C4-2B (cell line): Measurements from ENCODE around the gene OXNAD1.

Experiments used
- H3K27ac ChIP-seq: fragments of 450-650 bp; 2 replicates; pipeline ENCODE4 v1.5.1; 2017
- ZFX ChIP-seq: fragments of 450-650 bp; IDR thresholded peaks from 2 replicates; pipeline ENCODE4 v1.6.1; 2017
- TF ChIP-seq, protein P1 (sequence below): fragments of 450-650 bp; conservative IDR thresholded peaks from 2 replicates; pipeline ENCODE4 v1.5.1; 2017; ENCODE audit warnings: mild to moderate bottlenecking

Gene OXNAD1

DNA sequence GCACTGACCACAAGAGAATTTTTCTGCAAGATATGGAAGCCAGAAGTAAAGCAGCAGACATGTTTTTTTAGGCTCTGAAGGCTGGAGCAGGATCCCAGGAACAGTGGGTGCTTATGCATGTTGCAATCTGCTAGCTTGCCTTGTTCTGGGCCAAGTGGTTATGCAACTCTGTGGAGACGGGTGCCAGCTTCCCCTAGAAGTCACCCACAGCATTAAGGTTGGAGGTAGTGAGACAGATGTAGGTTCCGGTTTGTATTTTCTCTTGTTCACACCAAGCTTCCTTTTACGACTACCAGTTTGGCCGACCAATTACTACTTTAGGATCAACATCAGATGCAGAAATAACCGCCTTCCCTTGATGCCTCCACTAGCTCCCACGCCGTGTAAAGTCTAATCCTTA is 11.4 kb upstream of the OXNAD1 start:
- TF ChIP-seq, protein P1, sequence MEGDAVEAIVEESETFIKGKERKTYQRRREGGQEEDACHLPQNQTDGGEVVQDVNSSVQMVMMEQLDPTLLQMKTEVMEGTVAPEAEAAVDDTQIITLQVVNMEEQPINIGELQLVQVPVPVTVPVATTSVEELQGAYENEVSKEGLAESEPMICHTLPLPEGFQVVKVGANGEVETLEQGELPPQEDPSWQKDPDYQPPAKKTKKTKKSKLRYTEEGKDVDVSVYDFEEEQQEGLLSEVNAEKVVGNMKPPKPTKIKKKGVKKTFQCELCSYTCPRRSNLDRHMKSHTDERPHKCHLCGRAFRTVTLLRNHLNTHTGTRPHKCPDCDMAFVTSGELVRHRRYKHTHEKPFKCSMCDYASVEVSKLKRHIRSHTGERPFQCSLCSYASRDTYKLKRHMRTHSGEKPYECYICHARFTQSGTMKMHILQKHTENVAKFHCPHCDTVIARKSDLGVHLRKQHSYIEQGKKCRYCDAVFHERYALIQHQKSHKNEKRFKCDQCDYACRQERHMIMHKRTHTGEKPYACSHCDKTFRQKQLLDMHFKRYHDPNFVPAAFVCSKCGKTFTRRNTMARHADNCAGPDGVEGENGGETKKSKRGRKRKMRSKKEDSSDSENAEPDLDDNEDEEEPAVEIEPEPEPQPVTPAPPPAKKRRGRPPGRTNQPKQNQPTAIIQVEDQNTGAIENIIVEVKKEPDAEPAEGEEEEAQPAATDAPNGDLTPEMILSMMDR, result no peak
- no peak for TF ChIP-seq ZFX

DNA sequence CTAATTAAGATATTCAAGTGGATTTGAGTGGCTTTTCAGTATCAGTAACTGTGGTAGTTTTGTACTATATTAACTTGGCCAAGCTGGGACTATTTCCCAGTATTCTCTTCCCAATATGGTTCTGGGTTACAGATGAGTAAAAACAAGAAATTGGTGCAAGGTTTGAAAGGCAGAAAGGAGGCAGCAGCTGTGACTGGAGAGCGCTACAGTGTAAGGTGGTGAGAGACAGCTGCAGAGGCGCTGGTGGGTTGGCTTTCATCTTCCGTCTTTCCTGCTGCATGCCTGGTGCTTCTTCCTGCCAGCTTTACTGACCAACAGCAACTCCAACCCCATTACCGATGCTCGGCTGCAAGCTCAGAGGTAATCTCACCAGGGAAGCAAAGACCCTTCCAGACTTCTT is 10.1 kb upstream of the OXNAD1 start:
- no peak overlapping the region for H3K27ac ChIP-seq
- TF ChIP-seq ZFX, result no peak
- TF ChIP-seq, protein P1, result no peak

More for the DNA sequence above, 11.4 kb upstream of the OXNAD1 start:
- H3K27ac ChIP-seq, result no peak overlapping the region

DNA sequence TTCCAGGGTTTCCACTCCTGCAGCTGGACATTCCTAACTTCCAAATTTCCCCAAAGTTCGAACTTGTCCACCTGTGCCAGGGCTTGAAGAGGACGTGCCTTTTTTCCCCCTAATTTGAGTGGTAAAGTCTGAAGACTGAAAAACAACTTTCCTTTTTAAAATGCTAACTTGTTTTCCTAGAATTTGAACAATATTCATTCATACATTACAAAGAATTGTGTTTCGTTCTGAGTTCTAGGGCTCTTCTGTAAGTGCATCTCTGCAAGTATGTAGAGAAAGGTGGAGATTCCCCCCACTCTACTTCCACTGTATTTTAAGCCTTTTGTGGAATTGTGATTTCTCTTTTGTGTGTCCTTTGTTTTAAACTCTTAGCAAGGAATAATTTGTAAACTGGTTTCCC is 9.7 kb upstream of the OXNAD1 start:
- TF ChIP-seq, protein P1, result no peak
- TF ChIP-seq ZFX, result no peak

DNA sequence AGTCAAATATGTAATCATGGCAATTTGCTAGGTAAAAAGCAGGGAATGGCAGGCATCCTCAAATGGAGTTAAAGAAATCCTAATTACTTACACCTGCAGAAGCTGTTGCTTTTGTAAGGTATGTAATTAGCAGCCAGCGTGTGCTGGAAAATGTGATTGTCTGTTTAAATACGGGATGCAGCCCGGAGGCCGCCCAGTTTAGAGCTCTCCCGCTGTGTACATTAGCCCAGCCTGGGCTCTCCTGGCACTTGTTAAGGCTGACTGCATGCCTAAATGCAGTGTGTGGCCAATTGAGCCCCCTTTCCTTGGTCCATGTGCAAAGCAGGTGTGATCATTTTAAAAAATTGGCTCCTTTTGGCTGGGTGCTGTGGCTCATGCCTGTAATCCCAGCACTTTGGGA is 9.3 kb upstream of the OXNAD1 start:
- no peak overlapping the region for H3K27ac ChIP-seq
- TF ChIP-seq, protein P1, result no peak
- no peak for TF ChIP-seq ZFX

More for the DNA sequence above, 9.7 kb upstream of the OXNAD1 start:
- no peak overlapping the region for H3K27ac ChIP-seq

DNA sequence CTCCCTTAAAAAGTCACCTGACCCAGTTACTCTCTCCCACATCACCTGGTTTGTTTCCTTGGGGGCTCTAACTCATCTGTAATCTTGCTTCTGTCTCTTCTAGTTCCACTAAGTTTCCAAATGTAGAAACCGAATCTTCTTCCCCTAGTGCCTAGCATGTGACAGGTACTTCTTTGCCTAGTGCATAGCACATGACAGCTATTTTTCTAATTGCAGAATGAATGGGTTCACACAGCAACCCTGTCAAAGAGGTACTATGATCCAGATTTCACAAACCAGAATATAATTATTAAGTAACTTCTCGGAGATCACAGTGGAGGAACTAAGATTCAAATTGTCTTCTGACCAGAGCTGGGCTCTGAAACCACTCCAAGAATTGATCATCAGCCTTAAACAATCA is 7.7 kb upstream of the OXNAD1 start:
- no peak overlapping the region for H3K27ac ChIP-seq
- TF ChIP-seq ZFX, result no peak
- TF ChIP-seq, protein P1, result no peak

DNA sequence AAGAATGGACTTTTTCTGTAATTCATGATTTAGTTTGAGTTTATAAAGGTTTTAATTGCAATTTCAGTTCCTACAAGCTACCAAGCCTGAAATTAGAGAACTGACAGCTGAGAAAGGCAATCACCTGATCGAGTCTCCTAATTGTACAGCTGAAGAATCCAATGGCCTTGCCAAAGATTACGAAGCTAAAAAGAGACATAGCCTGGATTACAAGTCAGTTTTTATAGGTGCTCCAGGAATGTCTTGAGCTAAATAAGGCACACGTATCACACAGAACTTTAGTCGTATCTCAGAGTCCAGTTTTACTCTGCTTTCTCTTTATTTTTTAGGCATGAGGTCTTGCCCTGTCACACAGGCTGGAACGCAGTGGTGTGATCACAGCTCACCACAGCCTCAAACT is 6.8 kb upstream of the OXNAD1 start:
- H3K27ac ChIP-seq, result no peak overlapping the region

DNA sequence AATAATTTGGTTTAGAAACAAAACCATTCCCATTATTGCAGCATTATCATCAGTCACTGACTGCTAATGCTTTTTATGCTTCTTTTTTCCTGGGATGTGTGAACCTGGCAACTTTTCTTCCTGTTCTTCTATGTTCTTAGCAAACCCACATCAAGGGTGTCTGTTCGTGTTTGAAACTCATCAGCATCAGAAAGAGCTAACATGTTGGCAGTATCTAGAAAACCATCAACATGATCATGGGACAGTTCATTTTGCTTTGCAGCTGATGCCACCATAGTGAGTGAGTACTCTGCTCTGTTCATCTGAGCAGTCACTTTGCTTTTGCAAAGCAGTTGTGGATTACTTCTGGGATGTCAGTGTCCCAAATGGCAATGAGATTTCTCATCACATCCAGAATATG is 6.1 kb upstream of the OXNAD1 start:
- no peak overlapping the region for H3K27ac ChIP-seq
- TF ChIP-seq ZFX, result no peak
- TF ChIP-seq, protein P1, result no peak

More for the DNA sequence above, 6.8 kb upstream of the OXNAD1 start:
- no peak for TF ChIP-seq ZFX

DNA sequence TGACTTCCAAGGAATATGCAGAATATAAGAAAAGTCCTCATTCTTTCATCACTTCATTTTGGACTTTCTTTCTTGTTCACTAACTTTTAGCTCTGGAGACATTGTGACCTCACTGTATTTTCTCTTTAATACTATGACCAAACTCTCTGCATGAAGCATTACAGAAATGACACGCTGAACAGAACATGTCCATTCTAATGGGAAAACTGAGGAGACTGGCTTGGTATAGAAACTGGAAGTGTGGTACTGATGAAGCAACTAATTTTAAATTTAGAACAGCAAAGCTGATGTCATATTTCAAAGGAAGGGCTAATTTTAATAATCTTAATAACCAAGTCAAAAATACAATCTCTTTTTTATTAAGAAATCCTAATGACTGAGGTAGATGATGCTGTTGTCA is 5.0 kb upstream of the OXNAD1 start:
- no peak overlapping the region for H3K27ac ChIP-seq
- TF ChIP-seq, protein P1, result no peak
- TF ChIP-seq ZFX, result no peak
